ENCODE measurements around the gene GALNT2. TPM values are rescaled to one million over a fixed set of nuclear protein-coding genes. Genes with fewer than 3 reads are reported as not detected.

GALNT2 gene
- total RNA-seq, 1 donor from 2014 or later: 66.8 TPM

- no peak for DNase-seq (ENCODE audit: low read depth)
Observed at GRCh38 chr1:230270559-230271281, 203.7 kb downstream of the GALNT2 start.

DNA sequence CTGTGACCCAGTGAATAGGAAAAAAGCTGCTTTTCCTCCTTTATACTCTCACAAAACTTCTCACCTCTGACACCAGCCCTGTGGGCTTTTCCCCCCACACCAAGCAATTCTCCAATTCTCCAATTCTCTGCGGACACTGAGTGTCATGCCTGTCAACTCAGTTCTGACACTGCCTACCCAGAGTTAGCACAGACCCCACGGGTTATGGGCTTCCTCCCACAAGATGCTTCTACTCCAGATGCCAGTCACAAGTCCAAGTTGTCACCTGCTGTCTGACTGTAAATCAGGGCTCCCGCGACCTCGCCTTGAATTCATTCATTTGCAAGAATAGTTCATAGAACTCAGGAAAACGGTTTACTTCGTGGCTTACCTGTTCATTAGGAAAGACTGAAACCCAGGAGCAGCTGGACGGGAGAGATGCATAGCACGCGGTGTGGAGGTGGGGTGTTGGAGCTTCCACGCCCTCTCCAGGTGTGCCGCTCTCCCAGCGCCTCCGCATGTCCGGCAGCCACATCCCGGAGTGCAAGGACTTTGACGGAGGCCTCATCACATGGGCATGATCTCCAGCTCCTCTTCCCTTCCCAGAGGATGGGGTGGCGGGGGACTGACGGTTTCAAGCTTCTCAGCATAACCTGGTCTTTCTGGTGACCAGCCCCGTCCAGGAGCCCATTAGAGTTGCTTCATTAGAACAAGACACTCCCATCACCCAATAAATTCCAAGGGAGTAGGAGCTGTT, 204.4 kb downstream of the GALNT2 start:
- no peak for DNase-seq (ENCODE audit: low read depth)

GRCh38 chr1:230272557-230272956, 205.5 kb downstream of the GALNT2 start:
- no peak for DNase-seq (ENCODE audit: low read depth)

DNA sequence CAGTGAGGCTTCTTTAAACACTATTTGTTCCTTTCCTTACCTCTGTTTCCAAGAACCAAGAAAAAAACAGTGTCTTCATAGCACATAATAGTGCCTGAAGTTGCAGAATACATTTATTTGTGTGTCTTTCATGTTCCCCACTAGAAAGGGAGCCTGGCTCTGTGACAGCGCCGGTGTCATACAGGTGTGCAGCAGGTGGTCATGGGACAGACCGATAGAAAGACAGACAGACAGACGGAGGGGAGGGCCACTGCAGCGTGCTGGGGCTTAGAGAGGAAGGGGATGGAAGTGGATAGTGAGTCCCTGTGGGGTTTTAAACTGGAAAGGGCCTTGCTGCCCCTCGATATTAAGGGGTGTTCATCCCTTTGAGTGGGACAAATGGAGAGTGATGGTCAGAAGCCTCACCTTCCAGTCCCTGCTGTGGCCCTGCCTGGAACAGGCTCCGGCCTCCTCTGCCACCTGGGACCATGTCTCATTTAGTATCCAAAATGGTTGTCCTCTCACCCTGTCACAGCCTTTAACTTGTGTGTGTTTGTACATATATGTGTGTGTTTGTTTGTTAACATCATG, 206.2 kb downstream of the GALNT2 start:
- DNase-seq (ENCODE audit: low read depth): no peak

- no peak for DNase-seq (ENCODE audit: low read depth)
Observed at GRCh38 chr1:230274254-230274653, 207.2 kb downstream of the GALNT2 start.

DNA sequence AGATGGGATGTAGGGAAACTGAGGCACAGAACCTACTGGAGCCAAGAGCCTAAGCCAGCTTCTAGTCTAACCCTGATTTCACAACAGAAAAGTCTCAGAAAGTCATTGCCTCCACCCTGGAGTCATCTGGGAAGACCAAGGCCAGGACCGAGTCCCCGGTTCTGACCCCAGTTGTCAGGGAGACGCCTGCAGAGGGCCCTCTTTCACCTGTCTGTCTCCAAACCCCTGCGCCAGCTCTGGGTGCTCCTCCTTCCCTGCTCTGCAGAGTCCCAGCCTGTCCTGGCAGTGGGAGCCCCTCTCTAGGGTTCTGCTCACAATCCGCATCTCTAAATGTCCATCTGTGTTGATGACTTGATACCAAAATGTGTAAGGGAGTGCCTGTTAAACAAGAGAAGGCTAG, 209.4 kb downstream of the GALNT2 start:
- no peak for DNase-seq (ENCODE audit: low read depth)

- DNase-seq (ENCODE audit: low read depth): peak; percentile 68
Observed at GRCh38 chr1:230277201-230278025, 210.4 kb downstream of the GALNT2 start.

GRCh38 chr1:230278376-230278775, 211.3 kb downstream of the GALNT2 start:
- DNase-seq (ENCODE audit: low read depth): no peak

- no peak for DNase-seq (ENCODE audit: low read depth)
Observed at GRCh38 chr1:230278871-230279582, 212.0 kb downstream of the GALNT2 start.

DNA sequence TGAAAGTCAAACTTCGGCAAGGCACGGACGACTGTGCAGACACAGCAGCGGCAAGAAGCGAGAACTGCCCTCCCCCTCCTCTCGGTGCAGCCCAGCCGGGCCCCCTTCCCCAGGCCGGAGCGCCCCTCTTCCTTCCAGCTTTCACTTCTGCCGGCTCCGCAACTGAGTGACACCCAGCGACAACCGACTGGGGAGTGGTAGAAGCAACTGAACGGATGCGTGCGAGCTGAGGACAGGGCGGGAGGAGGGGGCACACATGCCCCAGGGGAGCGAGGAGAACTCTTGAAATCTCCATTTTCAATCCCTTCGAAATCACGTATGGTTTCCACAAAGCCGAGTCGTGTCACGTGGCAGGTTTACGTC, 212.5 kb downstream of the GALNT2 start:
- no peak for DNase-seq (ENCODE audit: low read depth)

DNA sequence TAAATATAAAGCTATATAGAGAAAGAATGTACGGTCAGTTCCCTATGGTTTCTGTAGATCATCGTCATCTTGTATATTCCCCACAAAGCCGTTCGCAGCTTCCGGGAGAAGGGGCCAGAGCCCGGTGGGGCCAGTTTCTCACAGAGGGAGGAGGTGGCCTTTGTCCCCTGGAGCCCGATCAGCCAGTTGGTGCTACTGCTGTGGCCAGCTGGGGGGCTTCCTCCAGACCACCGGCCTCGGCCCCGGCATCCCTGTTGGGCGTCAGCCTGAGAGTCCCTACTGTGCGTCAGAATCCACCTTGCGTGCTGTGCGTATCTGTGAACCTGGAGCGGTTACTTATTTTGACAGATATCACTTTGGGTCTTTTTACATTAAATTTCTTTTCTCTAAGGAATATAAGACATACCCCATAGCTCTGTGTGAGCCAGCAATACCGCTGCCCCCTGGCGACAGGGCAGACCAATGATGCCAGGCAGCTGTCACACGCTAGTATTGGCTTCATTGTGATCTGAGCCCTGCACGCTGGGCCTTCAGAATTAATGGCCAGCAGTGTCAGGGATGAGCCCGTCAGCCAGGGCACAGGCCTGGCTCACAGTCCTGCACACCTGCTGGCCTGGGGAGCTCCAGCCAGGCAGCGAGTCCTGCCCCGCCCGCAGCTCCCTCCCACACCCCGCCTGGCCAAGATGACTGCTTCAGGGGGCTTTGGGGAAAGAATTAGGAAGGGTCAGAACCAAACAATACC, 213.2 kb downstream of the GALNT2 start:
- DNase-seq (ENCODE audit: low read depth): no peak

- DNase-seq (ENCODE audit: low read depth): no peak
Observed at GRCh38 chr1:230280906-230281413, 213.9 kb downstream of the GALNT2 start.

- DNase-seq (ENCODE audit: low read depth): no peak
Observed at GRCh38 chr1:230281556-230281955, 214.5 kb downstream of the GALNT2 start.

DNA sequence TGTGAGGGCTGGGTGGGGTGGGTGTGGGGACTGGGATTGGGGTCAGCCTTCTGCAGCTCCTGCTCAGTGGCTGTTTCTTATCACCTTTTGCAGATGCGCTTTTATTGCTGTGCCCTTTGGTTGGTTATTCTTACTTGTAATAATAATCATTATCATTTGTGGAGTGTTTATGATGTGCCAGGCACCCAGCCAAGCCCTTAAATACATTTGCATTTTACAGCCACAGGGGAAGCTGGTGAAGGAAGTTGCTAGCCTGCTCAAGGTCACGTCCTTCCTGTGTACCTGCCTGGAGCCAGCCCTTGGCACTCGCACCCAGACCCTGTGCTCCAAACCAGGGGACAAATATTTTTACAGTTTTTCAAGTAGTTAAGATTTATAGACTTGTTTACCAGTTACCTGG, 215.1 kb downstream of the GALNT2 start:
- DNase-seq (ENCODE audit: low read depth): no peak

DNA sequence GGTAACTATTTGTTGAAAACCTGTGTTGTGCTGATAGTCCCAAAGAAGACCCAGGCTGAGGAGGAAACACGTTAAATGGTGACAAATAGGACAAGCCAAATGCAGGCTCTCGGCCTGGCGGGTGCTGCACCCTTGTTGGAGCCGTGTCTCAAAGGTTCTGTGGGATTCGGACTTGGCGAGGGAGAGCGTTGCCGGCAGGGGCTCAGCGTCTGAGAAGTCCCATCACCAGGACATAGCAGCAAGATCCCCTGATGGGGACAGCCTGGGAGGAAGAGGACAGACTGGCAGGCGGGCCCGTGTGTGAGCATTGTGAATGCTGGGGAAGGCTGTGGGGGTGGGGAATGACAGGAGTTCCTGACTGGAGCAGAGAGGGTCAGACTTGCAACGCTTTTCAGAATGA, 216.6 kb downstream of the GALNT2 start:
- no peak for DNase-seq (ENCODE audit: low read depth)

- no peak for DNase-seq (ENCODE audit: low read depth)
Observed at GRCh38 chr1:230284891-230285290, 217.9 kb downstream of the GALNT2 start.

DNA sequence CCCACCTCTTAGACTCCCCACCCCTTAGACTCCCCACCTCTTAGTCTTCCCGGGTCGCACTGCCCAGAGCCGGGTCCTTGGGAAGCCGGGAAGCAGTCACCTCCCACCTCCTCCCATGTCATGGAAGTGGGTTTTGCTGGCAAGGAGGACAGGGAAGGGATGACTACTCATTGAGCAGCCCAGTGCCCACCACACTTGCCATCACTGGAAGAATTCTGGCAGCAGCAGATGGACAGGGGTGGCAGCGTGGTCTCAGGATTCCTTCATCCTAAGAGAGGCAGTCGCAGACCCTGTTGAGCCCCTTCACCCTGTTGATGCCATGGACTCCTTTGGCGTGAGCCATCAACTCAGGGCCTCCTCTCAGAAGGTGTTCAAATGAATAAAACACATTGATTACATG, 218.3 kb downstream of the GALNT2 start:
- DNase-seq (ENCODE audit: low read depth): no peak

DNA sequence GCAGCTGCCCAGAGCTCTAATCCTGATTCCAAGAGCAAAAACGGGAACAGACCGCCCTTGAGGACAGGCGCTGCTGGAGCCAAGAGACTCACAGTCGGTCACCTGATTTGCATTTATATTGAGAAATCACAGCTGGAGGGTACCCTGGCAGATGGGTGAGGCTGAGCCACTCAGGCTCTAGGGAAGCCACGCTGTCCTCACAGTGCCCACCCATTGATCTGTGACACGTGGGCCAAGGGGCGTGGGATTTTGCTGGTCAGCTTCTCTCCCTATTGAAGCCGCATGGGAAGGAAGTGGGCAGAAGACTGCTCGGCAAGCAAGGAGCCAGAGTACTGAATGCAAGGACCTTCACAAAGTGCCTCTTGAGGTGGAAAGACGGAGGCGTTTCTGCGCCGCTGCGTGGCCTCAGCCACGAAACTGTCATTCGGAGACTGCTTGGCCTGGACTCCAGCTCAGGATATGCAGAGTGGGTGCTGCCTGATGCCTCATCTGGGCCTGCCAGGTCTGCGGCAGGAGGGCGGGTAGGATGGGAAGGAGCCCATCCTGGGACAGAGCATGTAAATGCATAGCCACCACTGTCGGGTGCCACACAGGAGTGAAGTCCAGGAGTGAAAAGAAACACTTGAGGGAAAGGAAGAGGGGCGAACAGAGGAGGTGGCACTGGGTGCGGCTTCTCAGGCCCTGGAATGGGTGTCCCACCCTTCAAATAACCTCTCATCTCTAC, 219.3 kb downstream of the GALNT2 start:
- DNase-seq (ENCODE audit: low read depth): no peak

GRCh38 chr1:230286890-230287269, 219.8 kb downstream of the GALNT2 start:
- no peak for DNase-seq (ENCODE audit: low read depth)
